ENCODE data around the gene SLC13A5.

SLC13A5 gene

GRCh38 chr17:6654841-6655731, 58.1 kb downstream of the SLC13A5 start:
- DNase-seq: no peak
- TF ChIP-seq GATA1 (IDR thresholded peaks at IDR 0.05; ENCODE audit: low read depth, low read length) (no peak), POLR2A (IDR thresholded peaks at IDR 0.05; ENCODE audit: low read length) (no peak)

GRCh38 chr17:6651919-6652452, 61.2 kb downstream of the SLC13A5 start:
- TF ChIP-seq POLR2A (IDR thresholded peaks at IDR 0.05; ENCODE audit: low read length) (no peak), GATA1 (IDR thresholded peaks at IDR 0.05; ENCODE audit: low read depth, low read length) (no peak)
- DNase-seq: peak; percentile 53 to 55

DNA sequence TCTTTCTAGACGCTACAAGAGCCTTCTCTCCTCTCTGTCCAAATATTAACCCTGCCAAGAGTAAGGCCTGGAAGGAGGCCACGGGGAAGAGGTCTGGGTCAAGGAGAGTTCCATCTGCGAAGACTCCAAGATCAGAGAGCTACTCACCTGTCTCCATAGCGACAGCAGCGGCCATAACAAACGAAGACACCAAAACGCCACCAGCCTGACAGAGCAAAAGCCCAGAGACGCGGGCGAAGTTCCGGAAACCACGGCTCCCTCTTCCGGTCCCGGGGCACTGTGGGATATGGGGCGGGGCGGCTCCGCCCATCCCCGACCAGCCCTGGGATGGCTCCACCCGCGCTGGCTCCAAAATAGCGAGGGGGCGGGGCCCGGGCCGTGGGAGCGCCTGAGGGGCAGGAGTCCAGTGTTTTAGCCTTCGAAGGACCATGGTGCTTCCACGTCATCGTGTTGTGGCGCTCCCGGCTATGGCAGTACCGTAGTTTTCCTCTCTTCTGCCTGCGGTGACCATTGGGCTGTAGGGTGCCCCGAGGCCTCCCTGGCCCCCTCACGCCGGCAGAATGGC, 61.7 kb downstream of the SLC13A5 start, which contains the start of the genes C17orf100 and MED31:
C17orf100 (plus strand) TSS at position 409 of the 565 bp plus-strand sequence; CDS start at position 561, 152 bp downstream.
MED31 (minus strand) TSS at position 252 of the 565 bp plus-strand sequence; CDS start at position 175, 77 bp downstream.
- peak; percentile 93 to 95 for DNase-seq
- TF ChIP-seq GATA1 (IDR thresholded peaks at IDR 0.05; ENCODE audit: low read depth, low read length) (no peak), POLR2A (IDR thresholded peaks at IDR 0.05; ENCODE audit: low read length) (peak; percentile 87)

DNA sequence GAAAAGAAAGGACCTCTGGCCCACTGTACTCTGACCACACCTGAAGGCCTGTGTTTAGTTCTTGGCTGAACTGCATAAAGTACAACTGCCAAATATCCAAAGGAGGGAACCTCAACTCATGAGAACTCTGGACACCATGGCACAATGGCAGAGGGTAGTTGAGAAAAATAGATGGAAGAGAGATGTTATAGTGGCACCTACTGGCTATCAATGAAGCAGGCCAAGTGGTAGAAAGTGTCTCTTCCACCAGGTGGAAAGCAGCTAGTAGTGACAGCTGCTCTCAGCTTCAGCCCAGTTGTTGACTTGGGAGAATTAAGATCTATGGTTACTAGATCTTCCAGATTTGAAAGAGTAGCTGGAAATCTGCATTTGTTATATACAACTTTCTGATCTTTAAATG, 65.0 kb downstream of the SLC13A5 start:
- DNase-seq: peak; percentile 27 to 32
- TF ChIP-seq GATA1 (IDR thresholded peaks at IDR 0.05; ENCODE audit: low read depth, low read length) (no peak), POLR2A (IDR thresholded peaks at IDR 0.05; ENCODE audit: low read length) (no peak)

GRCh38 chr17:6643451-6644125, 69.6 kb downstream of the SLC13A5 start:
- DNase-seq: no peak
- TF ChIP-seq GATA1 (IDR thresholded peaks at IDR 0.05; ENCODE audit: low read depth, low read length) (no peak), POLR2A (IDR thresholded peaks at IDR 0.05; ENCODE audit: low read length) (no peak)

- TF ChIP-seq POLR2A (IDR thresholded peaks at IDR 0.05; ENCODE audit: low read length) (no peak), GATA1 (IDR thresholded peaks at IDR 0.05; ENCODE audit: low read depth, low read length) (no peak)
- no peak for DNase-seq
These were observed 70.6 kb downstream of the SLC13A5 start for GRCh38 chr17:6642592-6642991.

DNA sequence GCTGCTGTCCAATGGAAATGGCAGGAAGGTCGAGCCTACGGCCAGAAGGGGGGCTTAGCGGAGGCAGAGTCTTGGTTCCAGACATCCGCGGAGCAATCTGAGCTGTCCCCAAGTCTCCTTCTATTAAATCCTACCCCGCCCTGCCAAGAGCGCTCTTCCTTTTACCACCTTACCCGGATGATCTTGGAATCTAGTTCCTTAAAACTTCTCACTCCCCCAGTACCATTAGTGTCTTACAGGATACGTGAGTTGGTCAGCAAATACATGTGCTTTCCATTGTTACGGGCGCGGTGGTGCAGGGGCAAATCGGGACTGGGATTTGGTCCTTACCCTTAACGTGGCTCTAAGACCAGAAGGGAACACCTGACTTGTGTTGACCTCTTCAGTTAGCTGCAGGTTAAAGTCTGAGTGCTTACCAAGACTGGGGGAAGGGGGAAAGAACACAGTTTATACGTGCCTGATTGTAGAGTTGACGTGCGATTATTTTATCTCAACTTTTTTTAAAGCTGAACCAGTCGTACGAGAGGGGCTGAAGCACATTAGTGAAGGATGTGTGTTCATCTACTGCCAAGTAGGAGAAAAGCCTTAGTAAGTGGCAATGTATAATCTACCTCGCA, 71.8 kb downstream of the SLC13A5 start:
- DNase-seq: peak; percentile 46 to 49
- TF ChIP-seq POLR2A (IDR thresholded peaks at IDR 0.05; ENCODE audit: low read length): no peak
- TF ChIP-seq GATA1 (IDR thresholded peaks at IDR 0.05; ENCODE audit: low read depth, low read length): no peak

GRCh38 chr17:6640536-6641246, 72.5 kb downstream of the SLC13A5 start, which contains the start of the genes KIAA0753 and TXNDC17:
KIAA0753 (minus strand) TSS chr17:6640711; CDS start chr17:6635103, 5,608 bp downstream.
TXNDC17 (plus strand) TSS chr17:6641060; CDS start chr17:6641083, 23 bp downstream.
- peak; percentile 91 to 93 for DNase-seq
- no peak for TF ChIP-seq GATA1 (IDR thresholded peaks at IDR 0.05; ENCODE audit: low read depth, low read length)
- TF ChIP-seq POLR2A (IDR thresholded peaks at IDR 0.05; ENCODE audit: low read length): peak; percentile 89

DNA sequence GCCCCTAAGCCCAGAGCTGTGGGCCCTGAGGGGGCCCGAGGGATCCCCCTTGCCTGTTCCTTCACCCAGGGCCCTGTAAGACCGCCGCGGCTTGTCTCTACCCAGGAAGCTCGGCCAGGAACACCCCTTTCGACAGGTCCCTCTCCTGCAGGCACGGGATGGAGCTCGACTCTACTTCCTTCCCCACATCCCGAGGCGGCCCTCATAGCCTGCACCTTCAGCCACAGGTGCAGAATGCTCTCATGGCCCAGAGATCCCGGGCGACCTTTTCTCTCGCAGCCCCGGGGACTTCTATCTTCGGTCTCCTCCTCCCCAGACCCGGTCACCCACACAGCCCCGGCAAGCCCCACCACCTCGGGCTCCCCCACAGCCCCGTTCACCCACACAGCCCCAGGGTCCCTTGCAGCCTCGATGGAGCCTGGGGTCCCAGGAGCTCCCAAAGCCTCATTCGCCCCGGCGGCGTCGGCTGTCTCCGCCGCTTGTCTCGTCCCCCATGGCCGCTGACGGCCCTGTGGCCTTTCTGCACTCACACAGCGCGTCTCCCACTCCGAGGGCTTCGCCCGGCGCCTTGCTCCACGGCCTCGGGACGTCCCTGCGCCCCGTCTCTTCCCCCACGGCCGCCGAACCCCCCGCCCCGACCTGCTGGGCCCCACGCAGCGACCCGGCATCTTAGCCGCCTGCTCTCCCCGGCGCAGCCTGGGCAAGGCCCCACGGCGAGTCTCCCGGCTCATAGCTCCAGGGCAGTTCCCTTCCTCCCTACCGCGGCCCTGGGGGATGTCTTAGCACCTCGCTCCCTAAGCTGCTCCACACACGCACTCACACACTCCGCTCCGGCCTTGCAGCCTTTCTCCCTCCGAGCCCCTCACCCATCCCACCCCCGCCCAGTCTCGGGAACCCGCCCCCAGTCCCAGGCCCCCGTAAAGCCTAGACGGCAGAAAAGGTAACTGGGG, 73.3 kb downstream of the SLC13A5 start:
- TF ChIP-seq GATA1 (IDR thresholded peaks at IDR 0.05; ENCODE audit: low read depth, low read length) (no peak), POLR2A (IDR thresholded peaks at IDR 0.05; ENCODE audit: low read length) (no peak)
- DNase-seq: peak; percentile 65 to 73

- no peak for DNase-seq
- TF ChIP-seq GATA1 (IDR thresholded peaks at IDR 0.05; ENCODE audit: low read depth, low read length) (no peak), POLR2A (IDR thresholded peaks at IDR 0.05; ENCODE audit: low read length) (no peak)
These were observed 74.1 kb downstream of the SLC13A5 start for GRCh38 chr17:6639014-6639585.

Data from erythroblast (primary cell).